GM12864 (cell line): ENCODE measurements around the gene ZFPM1.

Experiments used
- DNase-seq: peaks from one replicate; pipeline ENCODE4 v3.0.0-alpha.2; 2011; ENCODE audit warnings: low read depth
- H3K4me3 ChIP-seq: 2 replicates; pipeline ENCODE4 v1.5.1; 2011; ENCODE audit warnings: mild to moderate bottlenecking, low read depth, low read length, control low read depth
- CTCF ChIP-seq: IDR thresholded peaks from 2 replicates; pipeline ENCODE4 v1.5.1; 2011; ENCODE audit warnings: low read depth, mild to moderate bottlenecking, moderate library complexity, low read length, control low read depth, inconsistent platforms; ENCODE audit errors: missing control alignments

ZFPM1 gene

GRCh38 chr16:88538366-88539060 lies 85.4 kb downstream of the ZFPM1 start:
- no peak overlapping the region for H3K4me3 ChIP-seq
- no peak for TF ChIP-seq CTCF
- DNase-seq, result no peak

GRCh38 chr16:88539261-88539651 lies 86.2 kb downstream of the ZFPM1 start:
- no peak for TF ChIP-seq CTCF
- no peak overlapping the region for H3K4me3 ChIP-seq
- DNase-seq, result no peak

- no peak for DNase-seq
- TF ChIP-seq CTCF, result no peak
- no peak overlapping the region for H3K4me3 ChIP-seq
These were observed 86.7 kb downstream of the ZFPM1 start for GRCh38 chr16:88539652-88540345.

GRCh38 chr16:88540346-88540977 lies 87.4 kb downstream of the ZFPM1 start:
- no peak overlapping the region for H3K4me3 ChIP-seq
- no peak for TF ChIP-seq CTCF
- no peak for DNase-seq

GRCh38 chr16:88541831-88542616 lies 88.9 kb downstream of the ZFPM1 start:
- H3K4me3 ChIP-seq, result no peak overlapping the region
- TF ChIP-seq CTCF, result no peak
- DNase-seq, result no peak

- H3K4me3 ChIP-seq, result no peak overlapping the region
- no peak for TF ChIP-seq CTCF
- no peak for DNase-seq
These were observed 90.2 kb downstream of the ZFPM1 start for GRCh38 chr16:88543230-88543813.
